Hepatocyte (in vitro differentiated cells): Measurements from ENCODE around the gene RASSF7.

Experiments used
- EZH2 ChIP-seq: fragments of 200-600 bp; sonication (generic); IDR thresholded peaks from 2 replicates; pipeline ENCODE4 v1.6.1; 2016; ENCODE audit warnings: antibody characterized with exemption, mild to moderate bottlenecking, borderline replicate concordance
- EZH2phosphoT487 ChIP-seq: fragments of 200-600 bp; sonication (generic); IDR thresholded peaks from one replicate; pipeline ENCODE4 v1.6.1; 2018; ENCODE audit warnings: antibody characterized with exemption, mild to moderate bottlenecking, low read depth, moderate library complexity; ENCODE audit not compliant: unreplicated experiment, severe bottlenecking
- TF ChIP-seq, protein P1 (sequence below): fragments of 200-600 bp; sonication (generic); IDR thresholded peaks from 2 replicates; pipeline ENCODE4 v1.5.1; 2016; ENCODE audit warnings: antibody characterized with exemption, mild to moderate bottlenecking; ENCODE audit not compliant: poor library complexity

DNA sequence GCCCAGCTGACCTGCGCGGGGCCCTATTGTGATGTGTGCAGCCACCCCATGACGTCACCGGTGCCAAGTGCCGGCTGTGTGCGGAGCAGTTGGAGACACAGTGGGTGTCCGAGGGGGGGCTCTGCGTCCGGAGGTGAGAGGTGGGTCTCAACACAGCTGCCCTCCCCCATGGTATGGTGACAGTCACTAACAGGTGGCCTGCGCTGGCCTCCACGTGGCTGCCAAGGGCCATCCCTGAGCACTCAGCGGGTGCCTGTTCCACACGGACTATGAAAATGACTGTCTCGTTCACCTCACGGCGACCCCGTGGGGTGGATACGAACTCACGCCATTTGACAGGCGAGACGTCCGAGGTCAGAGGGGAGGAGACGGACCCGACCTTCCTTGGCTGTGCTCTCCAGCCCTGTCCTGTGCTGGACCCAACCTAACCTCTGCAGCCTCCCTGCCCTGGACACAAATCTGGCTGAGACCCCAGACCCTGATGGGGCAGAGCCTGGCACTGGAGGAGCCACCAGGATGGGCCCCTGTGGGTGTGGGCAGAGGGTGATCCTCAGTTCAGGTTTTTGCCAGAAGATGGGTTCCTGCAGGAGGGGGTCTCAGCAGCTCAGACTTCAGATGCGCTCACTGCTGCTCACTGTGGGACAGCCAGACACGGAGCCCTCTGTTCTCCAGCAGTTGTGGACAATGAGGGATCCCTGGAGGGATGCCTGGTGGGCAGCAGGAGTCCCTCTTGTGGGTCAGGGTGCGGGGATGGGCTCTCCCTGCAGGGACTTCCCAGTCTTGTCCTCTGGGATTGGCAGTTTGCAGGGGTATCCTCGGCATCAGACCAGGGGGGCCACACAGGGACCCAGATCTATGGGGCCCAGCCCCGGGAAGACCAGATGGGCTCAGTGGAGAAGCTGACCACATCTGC, 31.7 kb upstream of the RASSF7 start:
- TF ChIP-seq, protein P1, sequence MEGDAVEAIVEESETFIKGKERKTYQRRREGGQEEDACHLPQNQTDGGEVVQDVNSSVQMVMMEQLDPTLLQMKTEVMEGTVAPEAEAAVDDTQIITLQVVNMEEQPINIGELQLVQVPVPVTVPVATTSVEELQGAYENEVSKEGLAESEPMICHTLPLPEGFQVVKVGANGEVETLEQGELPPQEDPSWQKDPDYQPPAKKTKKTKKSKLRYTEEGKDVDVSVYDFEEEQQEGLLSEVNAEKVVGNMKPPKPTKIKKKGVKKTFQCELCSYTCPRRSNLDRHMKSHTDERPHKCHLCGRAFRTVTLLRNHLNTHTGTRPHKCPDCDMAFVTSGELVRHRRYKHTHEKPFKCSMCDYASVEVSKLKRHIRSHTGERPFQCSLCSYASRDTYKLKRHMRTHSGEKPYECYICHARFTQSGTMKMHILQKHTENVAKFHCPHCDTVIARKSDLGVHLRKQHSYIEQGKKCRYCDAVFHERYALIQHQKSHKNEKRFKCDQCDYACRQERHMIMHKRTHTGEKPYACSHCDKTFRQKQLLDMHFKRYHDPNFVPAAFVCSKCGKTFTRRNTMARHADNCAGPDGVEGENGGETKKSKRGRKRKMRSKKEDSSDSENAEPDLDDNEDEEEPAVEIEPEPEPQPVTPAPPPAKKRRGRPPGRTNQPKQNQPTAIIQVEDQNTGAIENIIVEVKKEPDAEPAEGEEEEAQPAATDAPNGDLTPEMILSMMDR = no peak
- no peak for TF ChIP-seq EZH2phosphoT487
- TF ChIP-seq EZH2 = no peak
